WTC11 (cell line): ENCODE measurements around the gene NSUN7. TPM values are rescaled to one million over a fixed set of nuclear protein-coding genes. Genes with fewer than 3 reads are reported as not detected.

Source experiments
- ATAC-seq: fragments of 200-7000 bp; cut with Tn5 transposase; 2 replicates; pipeline ENCODE4 v1.10.0; 2021; ENCODE audit warnings: mild to moderate bottlenecking, moderate library complexity
- CTCF ChIA-PET: fragments of 300-600 bp; sonication (Branson Sonifier 250); formaldehyde crosslinking; loops from one replicate; lab custom pipeline; 2021; ENCODE audit warnings: antibody characterized with exemption; lab: Charles Lee
- POLR2A ChIA-PET: fragments of 350-600 bp; sonication (Branson Sonifier 250); formaldehyde crosslinking; loops from one replicate; lab custom pipeline; 2021; ENCODE audit warnings: antibody characterized with exemption; lab: Charles Lee
- DNase-seq: peaks from one replicate; pipeline ENCODE4 v3.0.0; 2021; ENCODE audit warnings: low spot score
- H3K27ac Mint-ChIP-seq: 2 replicates; pipeline ENCODE4 v1.8.0; 2021; ENCODE audit warnings: mixed read lengths
- H3K27me3 Mint-ChIP-seq: 2 replicates; pipeline ENCODE4 v1.8.0; 2021; ENCODE audit warnings: low read depth, mild to moderate bottlenecking, moderate library complexity, mixed read lengths
- H3K36me3 Mint-ChIP-seq: 2 replicates; pipeline ENCODE4 v1.8.0; 2021; ENCODE audit warnings: mixed read lengths
- H3K4me1 Mint-ChIP-seq: 2 replicates; pipeline ENCODE4 v1.8.0; 2022; ENCODE audit warnings: mixed read lengths
- H3K4me3 Mint-ChIP-seq: 2 replicates; pipeline ENCODE4 v1.8.0; 2021; ENCODE audit warnings: mild to moderate bottlenecking, moderate library complexity, mixed read lengths
- H3K9me3 Mint-ChIP-seq: 2 replicates; pipeline ENCODE4 v1.8.0; 2021; ENCODE audit warnings: mixed read lengths
- ATF3 ChIP-seq: sonication (generic); formaldehyde crosslinking; conservative IDR thresholded peaks from 2 replicates; pipeline ENCODE4 v1.8.1; 2022; ENCODE audit warnings: mild to moderate bottlenecking, missing genetic modification reagents
- CDX4 ChIP-seq: fragments of 250-450 bp; sonication (Bioruptor Pico); IDR thresholded peaks from 2 replicates; pipeline ENCODE4 v1.9.0; 2021; ENCODE audit warnings: moderate library complexity, mild to moderate bottlenecking, inconsistent platforms, borderline replicate concordance
- E2F5 ChIP-seq: sonication (generic); formaldehyde crosslinking; IDR thresholded peaks from 2 replicates; pipeline ENCODE4 v1.8.1; 2022; ENCODE audit warnings: mild to moderate bottlenecking, moderate library complexity, missing genetic modification reagents
- ETV6 ChIP-seq: sonication (generic); formaldehyde crosslinking; IDR thresholded peaks from 2 replicates; pipeline ENCODE4 v1.8.1; 2022; ENCODE audit warnings: mild to moderate bottlenecking, missing genetic modification reagents
- FOXP4 ChIP-seq: sonication (generic); formaldehyde crosslinking; IDR thresholded peaks from 2 replicates; pipeline ENCODE4 v1.8.0; 2022; ENCODE audit warnings: mild to moderate bottlenecking, missing genetic modification reagents
- HMGA2 ChIP-seq: fragments of 250-450 bp; sonication (Bioruptor Pico); IDR thresholded peaks from 2 replicates; pipeline ENCODE4 v1.4.0; 2021; ENCODE audit warnings: mild to moderate bottlenecking, moderate library complexity
- HMGXB4 ChIP-seq: sonication (generic); formaldehyde crosslinking; IDR thresholded peaks from 2 replicates; pipeline ENCODE4 v1.8.1; 2023; ENCODE audit warnings: mild to moderate bottlenecking, moderate library complexity, missing genetic modification reagents
- JAZF1 ChIP-seq: fragments of 250-450 bp; sonication (Bioruptor Pico); IDR thresholded peaks from 2 replicates; pipeline ENCODE4 v1.9.0; 2021; ENCODE audit warnings: moderate library complexity, mild to moderate bottlenecking, inconsistent platforms
- JUN ChIP-seq: sonication (generic); formaldehyde crosslinking; IDR thresholded peaks from 2 replicates; pipeline ENCODE4 v1.8.0; 2023; ENCODE audit warnings: mild to moderate bottlenecking, missing genetic modification reagents
- NFATC4 ChIP-seq: fragments of 250-450 bp; sonication (Bioruptor Pico); IDR thresholded peaks from 2 replicates; pipeline ENCODE4 v1.9.0; 2021; ENCODE audit warnings: mild to moderate bottlenecking
- NFYB ChIP-seq: sonication (generic); formaldehyde crosslinking; conservative IDR thresholded peaks from 2 replicates; pipeline ENCODE4 v1.8.0; 2022; ENCODE audit warnings: low read depth, missing genetic modification reagents
- PRDM15 ChIP-seq: sonication (generic); formaldehyde crosslinking; IDR thresholded peaks from 2 replicates; pipeline ENCODE4 v1.8.0; 2022; ENCODE audit warnings: missing genetic modification reagents
- PREB ChIP-seq: sonication (generic); formaldehyde crosslinking; IDR thresholded peaks from 2 replicates; pipeline ENCODE4 v1.8.1; 2022; ENCODE audit warnings: mild to moderate bottlenecking, missing genetic modification reagents, moderate library complexity, borderline replicate concordance
- PRRX2 ChIP-seq: fragments of 250-450 bp; sonication (Bioruptor Pico); IDR thresholded peaks from 2 replicates; pipeline ENCODE4 v1.8.0; 2021; ENCODE audit warnings: mild to moderate bottlenecking
- SMAD3 ChIP-seq: sonication (generic); formaldehyde crosslinking; IDR thresholded peaks from 2 replicates; pipeline ENCODE4 v1.8.0; 2022; ENCODE audit warnings: missing genetic modification reagents, mild to moderate bottlenecking, borderline replicate concordance
- TCF7 ChIP-seq: sonication (generic); formaldehyde crosslinking; IDR thresholded peaks from 2 replicates; pipeline ENCODE4 v1.8.0; 2022; ENCODE audit warnings: mild to moderate bottlenecking, low read depth, missing genetic modification reagents, moderate library complexity
- ZNF121 ChIP-seq: sonication (generic); formaldehyde crosslinking; IDR thresholded peaks from 2 replicates; pipeline ENCODE4 v1.8.0; 2023; ENCODE audit warnings: missing genetic modification reagents
- ZNF219 ChIP-seq: sonication (generic); formaldehyde crosslinking; IDR thresholded peaks from 2 replicates; pipeline ENCODE4 v1.8.0; 2023; ENCODE audit warnings: missing genetic modification reagents, mild to moderate bottlenecking, borderline replicate concordance
- ZNF425 ChIP-seq: fragments of 250-450 bp; sonication (Bioruptor Pico); conservative IDR thresholded peaks from 2 replicates; pipeline ENCODE4 v1.9.0; 2021; ENCODE audit warnings: mild to moderate bottlenecking
- total RNA-seq: library from RNA; stranded (reverse); gene quantifications from 3 replicates; pipeline ENCODE4 v1.2.3, GENCODE V29; 2021

Gene NSUN7
- total RNA-seq, 1 experiment from 2014 or later: 24.1 TPM

GRCh38 chr4:40828661-40829060 lies 78.9 kb downstream of the NSUN7 start:
- H3K9me3 Mint-ChIP-seq: no peaks in the 10 kb centered on the region
- H3K27me3 Mint-ChIP-seq: no peaks in the 10 kb centered on the region
- no peaks in the 10 kb centered on the region for H3K4me1 Mint-ChIP-seq
- H3K27ac Mint-ChIP-seq: peak overlapping the region; percentile 23; the same call in 1 of the 2 replicates
- ATAC-seq (no peak), DNase-seq (no peak)
- peaks cover 46% of the 10 kb centered on the region for H3K36me3 Mint-ChIP-seq
- no peak overlapping the region for H3K4me3 Mint-ChIP-seq
- POLR2A ChIA-PET: no interaction called here
- no peak for TF ChIP-seq JAZF1 (CRISPR knock-in tag)
- no peak for TF ChIP-seq ATF3 (CRISPR knock-in tag)
- no peak for TF ChIP-seq NFATC4 (CRISPR knock-in tag)
- no peak for TF ChIP-seq TCF7
- no peak for TF ChIP-seq SMAD3
- TF ChIP-seq ZNF219 (CRISPR knock-in tag): no peak
- TF ChIP-seq JUN (CRISPR knock-in tag): no peak
- no peak for TF ChIP-seq NFYB (CRISPR knock-in tag)
- TF ChIP-seq HMGA2 (CRISPR knock-in tag): no peak
- no peak for TF ChIP-seq ETV6 (CRISPR knock-in tag)
- no peak for TF ChIP-seq CDX4 (CRISPR knock-in tag)
- no peak for TF ChIP-seq ZNF121 (CRISPR knock-in tag)
- no peak for TF ChIP-seq HMGXB4 (CRISPR knock-in tag)
- no peak for TF ChIP-seq E2F5
- TF ChIP-seq PRDM15 (CRISPR knock-in tag): no peak
- CTCF ChIA-PET: no interaction called here

- no peak for TF ChIP-seq FOXP4
- TF ChIP-seq ZNF219 (CRISPR knock-in tag): no peak
- no peak for TF ChIP-seq PRRX2 (CRISPR knock-in tag)
- TF ChIP-seq ZNF425 (CRISPR knock-in tag): no peak
- no peak for TF ChIP-seq PREB
- no peak overlapping the region for H3K4me3 Mint-ChIP-seq
- CTCF ChIA-PET: interaction anchor here (1.0 to 1.3 kb wide), 2 partner anchors 11 to 105 kb away, joined by 3 to 4 read pairs; no protein-coding TSS in a partner anchor
- peaks cover 54% of the 10 kb centered on the region for H3K36me3 Mint-ChIP-seq
- POLR2A ChIA-PET: no interaction called here
- H3K27me3 Mint-ChIP-seq: no peaks in the 10 kb centered on the region
- H3K9me3 Mint-ChIP-seq: no peaks in the 10 kb centered on the region
- no peak overlapping the region for H3K27ac Mint-ChIP-seq
- no peaks in the 10 kb centered on the region for H3K4me1 Mint-ChIP-seq
- ATAC-seq (no peak), DNase-seq (no peak)
Measured at GRCh38 chr4:40829586-40829985, 79.8 kb downstream of the NSUN7 start.
